HL-60 (cell line): Measurements from ENCODE around the gene PDCD7.

Experiments
- CTCF ChIP-seq: IDR thresholded peaks from one replicate; pipeline ENCODE4 v1.5.1; 2011; ENCODE audit warnings: low read length, control low read depth, inconsistent platforms; ENCODE audit not compliant: insufficient read depth
- GABPA ChIP-seq: IDR thresholded peaks from 2 replicates; pipeline ENCODE4 v1.6.1; 2012; ENCODE audit warnings: low read depth
- POLR2AphosphoS5 ChIP-seq: IDR thresholded peaks from 2 replicates; pipeline ENCODE4 v1.6.1; 2012; ENCODE audit warnings: low read depth
- REST ChIP-seq: IDR thresholded peaks from 2 replicates; pipeline ENCODE4 v1.6.1; 2012; ENCODE audit warnings: low read depth; ENCODE audit not compliant: insufficient replicate concordance
- SPI1 ChIP-seq: IDR thresholded peaks from 2 replicates; pipeline ENCODE4 v1.6.1; 2012; ENCODE audit warnings: low read depth, mild to moderate bottlenecking, borderline replicate concordance

GRCh38 chr15:65174509-65174908, 40.9 kb upstream of the PDCD7 start:
- TF ChIP-seq CTCF (no peak), GABPA (no peak), POLR2AphosphoS5 (no peak), REST (no peak), SPI1 (no peak)
